ENCODE data around the gene AGPAT1. TPM values are rescaled to one million over a fixed set of nuclear protein-coding genes. Genes with fewer than 3 reads are reported as not detected.

Gene AGPAT1
- total and polyA plus RNA-seq, 10 of the 15 experiments (the other 5 are each of a cell fraction or from before 2014, with no cell fraction given), result 13.9 to 39.5 (median 24.7) TPM

DNA sequence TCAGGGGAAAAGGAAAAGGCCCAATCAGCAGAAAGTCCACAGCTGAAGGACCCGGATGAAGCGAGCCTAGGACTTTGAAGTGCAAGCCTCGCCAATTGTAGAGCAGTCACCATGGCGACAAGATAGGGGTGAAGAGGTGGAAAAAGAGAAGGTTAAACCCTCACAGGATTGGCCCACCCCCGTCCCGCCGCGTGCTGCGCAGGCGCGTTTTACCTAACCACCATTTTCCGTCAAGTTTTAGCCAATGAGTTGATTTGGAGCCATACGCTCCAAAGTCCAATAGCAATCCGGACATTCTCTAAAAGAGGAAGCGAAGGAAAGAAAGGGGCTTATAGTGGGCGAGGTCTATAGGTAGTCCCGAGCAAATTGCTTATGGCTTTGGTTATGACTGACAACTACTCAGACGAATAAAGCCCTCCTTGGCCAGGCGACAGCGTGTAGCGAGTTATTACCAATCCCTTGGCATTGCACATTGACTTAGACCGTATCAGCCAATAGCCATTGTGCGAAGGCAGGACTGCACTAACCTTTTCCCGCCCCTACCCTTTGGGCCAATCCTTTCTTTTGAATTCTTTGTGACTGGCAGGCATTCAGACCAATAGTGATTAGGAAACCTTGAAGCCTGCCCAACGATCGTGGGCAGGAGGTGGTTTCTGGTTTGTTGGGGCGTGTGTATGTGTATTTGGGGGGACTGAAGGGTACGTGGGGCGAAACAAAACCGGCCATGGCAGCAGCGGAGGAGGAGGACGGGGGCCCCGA lies 2.1 kb upstream of the AGPAT1 start, which contains the start of gene RNF5 (continued):
- TF ChIP-seq, protein P1, sequence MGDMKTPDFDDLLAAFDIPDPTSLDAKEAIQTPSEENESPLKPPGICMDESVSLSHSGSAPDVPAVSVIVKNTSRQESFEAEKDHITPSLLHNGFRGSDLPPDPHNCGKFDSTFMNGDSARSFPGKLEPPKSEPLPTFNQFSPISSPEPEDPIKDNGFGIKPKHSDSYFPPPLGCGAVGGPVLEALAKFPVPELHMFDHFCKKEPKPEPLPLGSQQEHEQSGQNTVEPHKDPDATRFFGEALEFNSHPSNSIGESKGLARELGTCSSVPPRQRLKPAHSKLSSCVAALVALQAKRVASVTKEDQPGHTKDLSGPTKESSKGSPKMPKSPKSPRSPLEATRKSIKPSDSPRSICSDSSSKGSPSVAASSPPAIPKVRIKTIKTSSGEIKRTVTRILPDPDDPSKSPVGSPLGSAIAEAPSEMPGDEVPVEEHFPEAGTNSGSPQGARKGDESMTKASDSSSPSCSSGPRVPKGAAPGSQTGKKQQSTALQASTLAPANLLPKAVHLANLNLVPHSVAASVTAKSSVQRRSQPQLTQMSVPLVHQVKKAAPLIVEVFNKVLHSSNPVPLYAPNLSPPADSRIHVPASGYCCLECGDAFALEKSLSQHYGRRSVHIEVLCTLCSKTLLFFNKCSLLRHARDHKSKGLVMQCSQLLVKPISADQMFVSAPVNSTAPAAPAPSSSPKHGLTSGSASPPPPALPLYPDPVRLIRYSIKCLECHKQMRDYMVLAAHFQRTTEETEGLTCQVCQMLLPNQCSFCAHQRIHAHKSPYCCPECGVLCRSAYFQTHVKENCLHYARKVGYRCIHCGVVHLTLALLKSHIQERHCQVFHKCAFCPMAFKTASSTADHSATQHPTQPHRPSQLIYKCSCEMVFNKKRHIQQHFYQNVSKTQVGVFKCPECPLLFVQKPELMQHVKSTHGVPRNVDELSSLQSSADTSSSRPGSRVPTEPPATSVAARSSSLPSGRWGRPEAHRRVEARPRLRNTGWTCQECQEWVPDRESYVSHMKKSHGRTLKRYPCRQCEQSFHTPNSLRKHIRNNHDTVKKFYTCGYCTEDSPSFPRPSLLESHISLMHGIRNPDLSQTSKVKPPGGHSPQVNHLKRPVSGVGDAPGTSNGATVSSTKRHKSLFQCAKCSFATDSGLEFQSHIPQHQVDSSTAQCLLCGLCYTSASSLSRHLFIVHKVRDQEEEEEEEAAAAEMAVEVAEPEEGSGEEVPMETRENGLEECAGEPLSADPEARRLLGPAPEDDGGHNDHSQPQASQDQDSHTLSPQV (IDR thresholded peaks at IDR 0.05), result no peak
- TF ChIP-seq MXI1 (IDR thresholded peaks at IDR 0.05; ENCODE audit: low read depth, low read length), result peak; percentile 93
- peak; percentile 6; the same call in 1 of the 2 replicates for TF ChIP-seq HCFC1 (IDR thresholded peaks at IDR 0.05; ENCODE audit: low read length)
- no peak for TF ChIP-seq SREBF2 (IDR thresholded peaks at IDR 0.05; ENCODE audit: low read length)
- TF ChIP-seq, protein P2, sequence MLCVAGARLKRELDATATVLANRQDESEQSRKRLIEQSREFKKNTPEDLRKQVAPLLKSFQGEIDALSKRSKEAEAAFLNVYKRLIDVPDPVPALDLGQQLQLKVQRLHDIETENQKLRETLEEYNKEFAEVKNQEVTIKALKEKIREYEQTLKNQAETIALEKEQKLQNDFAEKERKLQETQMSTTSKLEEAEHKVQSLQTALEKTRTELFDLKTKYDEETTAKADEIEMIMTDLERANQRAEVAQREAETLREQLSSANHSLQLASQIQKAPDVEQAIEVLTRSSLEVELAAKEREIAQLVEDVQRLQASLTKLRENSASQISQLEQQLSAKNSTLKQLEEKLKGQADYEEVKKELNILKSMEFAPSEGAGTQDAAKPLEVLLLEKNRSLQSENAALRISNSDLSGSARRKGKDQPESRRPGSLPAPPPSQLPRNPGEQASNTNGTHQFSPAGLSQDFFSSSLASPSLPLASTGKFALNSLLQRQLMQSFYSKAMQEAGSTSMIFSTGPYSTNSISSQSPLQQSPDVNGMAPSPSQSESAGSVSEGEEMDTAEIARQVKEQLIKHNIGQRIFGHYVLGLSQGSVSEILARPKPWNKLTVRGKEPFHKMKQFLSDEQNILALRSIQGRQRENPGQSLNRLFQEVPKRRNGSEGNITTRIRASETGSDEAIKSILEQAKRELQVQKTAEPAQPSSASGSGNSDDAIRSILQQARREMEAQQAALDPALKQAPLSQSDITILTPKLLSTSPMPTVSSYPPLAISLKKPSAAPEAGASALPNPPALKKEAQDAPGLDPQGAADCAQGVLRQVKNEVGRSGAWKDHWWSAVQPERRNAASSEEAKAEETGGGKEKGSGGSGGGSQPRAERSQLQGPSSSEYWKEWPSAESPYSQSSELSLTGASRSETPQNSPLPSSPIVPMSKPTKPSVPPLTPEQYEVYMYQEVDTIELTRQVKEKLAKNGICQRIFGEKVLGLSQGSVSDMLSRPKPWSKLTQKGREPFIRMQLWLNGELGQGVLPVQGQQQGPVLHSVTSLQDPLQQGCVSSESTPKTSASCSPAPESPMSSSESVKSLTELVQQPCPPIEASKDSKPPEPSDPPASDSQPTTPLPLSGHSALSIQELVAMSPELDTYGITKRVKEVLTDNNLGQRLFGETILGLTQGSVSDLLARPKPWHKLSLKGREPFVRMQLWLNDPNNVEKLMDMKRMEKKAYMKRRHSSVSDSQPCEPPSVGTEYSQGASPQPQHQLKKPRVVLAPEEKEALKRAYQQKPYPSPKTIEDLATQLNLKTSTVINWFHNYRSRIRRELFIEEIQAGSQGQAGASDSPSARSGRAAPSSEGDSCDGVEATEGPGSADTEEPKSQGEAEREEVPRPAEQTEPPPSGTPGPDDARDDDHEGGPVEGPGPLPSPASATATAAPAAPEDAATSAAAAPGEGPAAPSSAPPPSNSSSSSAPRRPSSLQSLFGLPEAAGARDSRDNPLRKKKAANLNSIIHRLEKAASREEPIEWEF (IDR thresholded peaks at IDR 0.05; ENCODE audit: insufficient replicate concordance, low read depth, low read length), result no peak
- TF ChIP-seq SIN3A (IDR thresholded peaks at IDR 0.05; ENCODE audit: low read depth, low read length), result peak; percentile 79; the same call in 1 of the 2 replicates
- TF ChIP-seq, protein P3, sequence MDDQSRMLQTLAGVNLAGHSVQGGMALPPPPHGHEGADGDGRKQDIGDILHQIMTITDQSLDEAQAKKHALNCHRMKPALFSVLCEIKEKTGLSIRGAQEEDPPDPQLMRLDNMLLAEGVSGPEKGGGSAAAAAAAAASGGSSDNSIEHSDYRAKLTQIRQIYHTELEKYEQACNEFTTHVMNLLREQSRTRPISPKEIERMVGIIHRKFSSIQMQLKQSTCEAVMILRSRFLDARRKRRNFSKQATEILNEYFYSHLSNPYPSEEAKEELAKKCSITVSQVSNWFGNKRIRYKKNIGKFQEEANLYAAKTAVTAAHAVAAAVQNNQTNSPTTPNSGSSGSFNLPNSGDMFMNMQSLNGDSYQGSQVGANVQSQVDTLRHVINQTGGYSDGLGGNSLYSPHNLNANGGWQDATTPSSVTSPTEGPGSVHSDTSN (IDR thresholded peaks at IDR 0.05; ENCODE audit: insufficient replicate concordance, low read depth, low read length), result peak; percentile 97
- TF ChIP-seq, protein P4, sequence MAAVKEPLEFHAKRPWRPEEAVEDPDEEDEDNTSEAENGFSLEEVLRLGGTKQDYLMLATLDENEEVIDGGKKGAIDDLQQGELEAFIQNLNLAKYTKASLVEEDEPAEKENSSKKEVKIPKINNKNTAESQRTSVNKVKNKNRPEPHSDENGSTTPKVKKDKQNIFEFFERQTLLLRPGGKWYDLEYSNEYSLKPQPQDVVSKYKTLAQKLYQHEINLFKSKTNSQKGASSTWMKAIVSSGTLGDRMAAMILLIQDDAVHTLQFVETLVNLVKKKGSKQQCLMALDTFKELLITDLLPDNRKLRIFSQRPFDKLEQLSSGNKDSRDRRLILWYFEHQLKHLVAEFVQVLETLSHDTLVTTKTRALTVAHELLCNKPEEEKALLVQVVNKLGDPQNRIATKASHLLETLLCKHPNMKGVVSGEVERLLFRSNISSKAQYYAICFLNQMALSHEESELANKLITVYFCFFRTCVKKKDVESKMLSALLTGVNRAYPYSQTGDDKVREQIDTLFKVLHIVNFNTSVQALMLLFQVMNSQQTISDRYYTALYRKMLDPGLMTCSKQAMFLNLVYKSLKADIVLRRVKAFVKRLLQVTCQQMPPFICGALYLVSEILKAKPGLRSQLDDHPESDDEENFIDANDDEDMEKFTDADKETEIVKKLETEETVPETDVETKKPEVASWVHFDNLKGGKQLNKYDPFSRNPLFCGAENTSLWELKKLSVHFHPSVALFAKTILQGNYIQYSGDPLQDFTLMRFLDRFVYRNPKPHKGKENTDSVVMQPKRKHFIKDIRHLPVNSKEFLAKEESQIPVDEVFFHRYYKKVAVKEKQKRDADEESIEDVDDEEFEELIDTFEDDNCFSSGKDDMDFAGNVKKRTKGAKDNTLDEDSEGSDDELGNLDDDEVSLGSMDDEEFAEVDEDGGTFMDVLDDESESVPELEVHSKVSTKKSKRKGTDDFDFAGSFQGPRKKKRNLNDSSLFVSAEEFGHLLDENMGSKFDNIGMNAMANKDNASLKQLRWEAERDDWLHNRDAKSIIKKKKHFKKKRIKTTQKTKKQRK (IDR thresholded peaks at IDR 0.05; ENCODE audit: low read depth, low read length), result peak; percentile 98
- peak; percentile 43 for TF ChIP-seq E4F1 (IDR thresholded peaks at IDR 0.05; ENCODE audit: borderline replicate concordance, partially characterized antibody)
- no peak for TF ChIP-seq PAX8 (IDR thresholded peaks at IDR 0.05)

Data from GM12878 (cell line).